Cortex of kidney (tissue), 1 donor: ENCODE results near the gene ENSA.
"Not testable (repeated sequence)": the region's sequence is repeated elsewhere in the genome, so short reads cannot be mapped to it uniquely, and the experiment has no call there.

Experiments used
- DNase-seq: peaks from one replicate; lab custom pipeline; 2025; lab: John Stamatoyannopoulos, UW

ENSA gene

DNA sequence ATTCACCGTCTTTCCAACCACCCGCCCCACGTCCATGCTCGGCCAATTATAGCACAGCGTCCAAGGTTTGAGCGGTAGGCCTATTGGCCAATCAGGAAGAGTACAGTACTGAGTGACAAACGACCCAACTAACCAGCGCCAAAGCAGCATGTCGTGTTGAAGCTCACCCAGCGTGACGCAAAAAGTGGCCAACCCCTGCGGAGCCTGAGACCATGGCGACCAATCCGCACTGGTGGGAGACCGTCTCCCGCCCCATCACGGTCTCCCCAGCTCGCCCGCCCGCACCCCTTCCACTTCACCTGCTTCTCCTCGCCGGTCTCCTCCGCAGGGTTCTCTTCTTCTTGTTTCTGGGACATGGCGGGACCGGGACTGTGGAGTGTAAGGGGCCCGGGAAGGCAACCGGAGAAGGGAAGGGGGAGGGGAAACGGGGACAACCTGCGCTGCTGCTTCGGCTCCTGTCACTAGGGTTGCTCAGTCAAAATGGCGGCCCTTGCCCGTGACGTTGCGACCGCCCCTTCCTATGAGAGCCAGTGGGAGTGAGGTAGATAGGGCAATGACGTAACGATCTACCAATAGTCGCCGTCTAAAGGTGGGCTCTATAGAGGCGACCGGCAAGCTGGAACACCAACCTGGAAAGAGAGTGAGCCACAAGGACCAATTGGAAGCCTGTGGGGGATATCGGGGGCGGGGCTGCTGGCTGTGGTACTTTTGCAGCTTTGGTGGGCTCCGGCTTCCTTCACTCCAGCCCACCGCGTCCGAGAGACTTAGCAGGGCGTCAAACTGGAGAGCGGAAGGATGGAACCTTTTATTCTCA lies at the start of gene ENSA:
ENSA (minus strand) TSS at position 498 of the 814 bp plus-strand sequence; CDS start at position 356, 142 bp downstream.
- peak; percentile 47 for DNase-seq

- no peak for DNase-seq
Observed at GRCh38 chr1:150678988-150679387, 49.6 kb upstream of the ENSA start.

DNA sequence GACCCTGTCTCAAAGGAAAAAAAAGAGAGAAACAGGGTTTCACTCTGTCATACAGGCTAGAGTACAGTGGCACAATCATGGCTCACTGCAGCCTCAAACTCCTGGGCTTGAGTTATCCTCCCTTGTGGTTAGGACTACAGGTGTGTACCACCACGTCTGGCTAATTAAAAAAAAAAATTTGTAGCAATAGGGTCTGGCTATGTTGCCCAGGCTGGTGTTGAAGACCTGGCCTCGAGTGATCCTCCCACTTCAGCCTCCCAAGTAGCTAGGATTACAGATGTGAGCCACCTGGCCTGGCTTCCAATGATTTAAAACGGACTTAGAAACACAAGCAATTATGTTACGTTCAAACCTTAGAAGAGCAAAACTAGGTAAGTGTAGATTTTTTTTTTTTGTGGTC lies 45.5 kb upstream of the ENSA start:
- no peak for DNase-seq

DNA sequence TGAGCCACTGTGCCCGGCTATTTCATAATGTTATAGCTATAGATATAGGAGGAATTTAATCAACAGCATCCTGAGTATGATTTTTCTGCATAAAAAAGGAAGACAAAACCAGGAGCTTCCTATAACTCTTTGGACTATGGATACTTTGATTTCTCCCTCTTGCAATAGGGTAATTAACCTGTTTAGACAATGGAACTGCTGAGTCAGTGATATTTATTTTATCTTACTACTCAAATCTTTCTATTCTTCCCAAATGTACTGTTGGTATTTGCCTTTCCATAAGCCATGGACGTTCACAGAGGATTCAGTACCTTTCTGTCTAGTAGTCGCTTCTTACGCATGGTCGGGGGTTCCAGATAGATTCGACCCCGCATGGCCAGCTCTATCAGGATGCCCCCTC lies 33.9 kb upstream of the ENSA start:
- no peak for DNase-seq

DNA sequence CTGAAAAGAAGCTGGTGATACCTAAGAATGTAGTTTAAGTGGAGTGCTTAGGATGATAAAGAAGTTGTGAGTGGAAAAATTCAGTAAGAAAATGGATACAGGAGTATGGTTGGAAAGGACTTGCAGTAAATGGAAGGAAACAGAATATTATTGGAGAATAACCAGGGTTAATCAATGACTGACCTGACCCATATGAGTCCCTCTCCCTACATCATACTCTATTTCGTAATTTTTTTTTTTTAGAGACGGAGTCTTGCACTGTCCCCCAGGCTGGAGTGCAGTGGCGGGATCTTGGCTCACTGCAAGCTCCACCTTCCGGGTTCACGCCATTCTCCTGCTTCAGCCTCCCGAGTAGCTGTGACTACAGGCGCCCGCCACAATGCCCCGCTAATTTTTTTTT lies 33.4 kb upstream of the ENSA start:
- DNase-seq: no peak

GRCh38 chr1:150661156-150661555 lies 31.7 kb upstream of the ENSA start:
- no peak for DNase-seq

DNA sequence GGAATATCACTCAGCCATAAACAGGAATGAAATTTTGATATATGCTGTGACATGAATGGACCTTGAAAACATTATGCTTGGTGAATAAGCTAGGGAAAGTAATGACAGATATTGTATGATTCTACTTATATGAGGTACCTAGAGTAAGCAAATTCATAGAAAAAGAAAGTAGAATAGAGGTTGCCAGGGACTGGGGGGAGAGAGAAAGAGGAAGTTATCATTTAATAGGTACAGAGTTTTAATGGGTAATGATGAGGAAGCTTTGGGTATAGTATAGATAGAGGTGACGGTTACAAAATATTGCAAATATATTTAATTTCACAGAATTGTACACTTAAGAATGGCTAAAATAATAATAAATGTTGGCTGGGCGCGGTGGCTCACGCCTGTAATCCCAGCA lies 31.2 kb upstream of the ENSA start:
- DNase-seq: no peak

GRCh38 chr1:150657064-150657463 lies 27.7 kb upstream of the ENSA start:
- not testable (repeated sequence) for DNase-seq

DNA sequence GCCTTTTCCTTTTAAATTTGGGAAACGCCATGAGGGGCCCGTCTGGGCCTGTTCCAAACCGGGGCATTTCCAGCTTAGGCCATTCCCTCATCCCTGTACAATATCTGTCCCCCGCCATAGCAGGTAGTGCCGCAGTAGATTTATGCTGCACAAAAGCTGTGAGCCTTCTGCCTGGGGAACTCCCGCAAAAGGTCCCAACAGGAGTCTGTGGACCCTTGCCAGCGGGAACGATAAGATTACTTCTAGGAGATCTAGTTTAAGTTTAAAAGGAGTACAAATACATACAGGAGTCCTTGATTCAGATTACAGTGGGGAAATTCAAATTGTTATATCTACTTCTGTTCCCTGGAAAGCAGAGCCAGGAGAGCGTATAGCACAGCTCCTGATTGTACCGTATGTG lies 25.2 kb upstream of the ENSA start:
- not testable (repeated sequence) for DNase-seq

GRCh38 chr1:150650193-150650592 lies 20.8 kb upstream of the ENSA start:
- DNase-seq: no peak

DNA sequence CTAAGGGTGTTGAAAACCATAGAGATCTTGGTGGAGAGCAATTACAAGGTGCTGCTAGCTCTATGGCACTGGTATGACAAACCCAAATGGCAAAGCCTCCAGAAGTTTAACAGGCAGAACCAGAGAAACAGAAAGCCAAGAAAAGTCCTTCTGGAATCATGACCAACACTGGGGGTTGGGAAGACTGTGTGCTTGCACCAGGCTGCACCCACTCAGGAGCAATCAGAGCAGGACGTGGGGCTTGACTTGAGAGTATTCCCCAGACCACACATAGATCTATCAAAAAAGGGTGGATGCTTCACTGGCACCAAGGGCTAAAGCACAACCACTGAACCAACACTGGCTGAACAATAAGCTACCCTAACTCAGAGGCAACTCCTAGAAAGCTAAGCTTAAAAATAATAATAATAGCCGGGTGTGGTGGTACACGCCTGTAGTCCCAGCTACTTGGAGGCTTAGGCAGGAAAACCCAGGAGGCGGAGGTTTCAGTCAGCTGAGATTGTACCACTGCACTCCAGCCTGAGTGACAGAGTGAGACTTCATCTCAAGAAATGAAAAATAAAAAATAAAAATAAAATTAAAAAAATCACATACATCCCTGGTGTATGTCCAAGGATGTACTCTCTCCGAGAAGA lies 20.1 kb upstream of the ENSA start:
- DNase-seq: no peak

- no peak for DNase-seq
Observed at GRCh38 chr1:150642296-150642695, 12.9 kb upstream of the ENSA start.

GRCh38 chr1:150641126-150641815 lies 11.9 kb upstream of the ENSA start:
- DNase-seq: not testable (repeated sequence)

DNA sequence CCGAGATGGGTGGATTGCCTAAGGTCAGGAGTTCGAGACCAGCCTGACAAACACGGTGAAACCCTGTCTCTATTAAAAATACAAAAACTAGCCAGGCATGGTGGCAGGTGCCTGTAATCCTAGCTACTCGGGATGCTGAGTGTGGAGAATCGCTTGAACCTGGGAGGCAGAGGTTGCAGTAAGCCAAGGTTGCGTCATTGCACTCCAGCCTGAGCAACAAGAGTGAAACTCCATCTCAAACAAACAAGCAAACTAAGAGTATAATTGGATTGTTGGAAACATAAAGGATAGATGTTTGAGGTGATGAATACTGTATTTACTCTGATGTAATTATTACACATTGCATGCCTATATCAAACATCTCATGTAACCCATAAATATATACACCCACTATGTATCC lies 9.0 kb upstream of the ENSA start:
- not testable (repeated sequence) for DNase-seq

GRCh38 chr1:150634839-150635622 lies 5.6 kb upstream of the ENSA start:
- DNase-seq: not testable (repeated sequence)

GRCh38 chr1:150628766-150629114 lies 672 bp downstream of the ENSA start:
- no peak for DNase-seq

- DNase-seq: no peak
Observed at GRCh38 chr1:150627826-150628410, 1.5 kb downstream of the ENSA start.

- no peak for DNase-seq
Observed at GRCh38 chr1:150626150-150626549, 3.3 kb downstream of the ENSA start.

GRCh38 chr1:150624546-150624945 lies 4.9 kb downstream of the ENSA start:
- DNase-seq: not testable (repeated sequence)

DNA sequence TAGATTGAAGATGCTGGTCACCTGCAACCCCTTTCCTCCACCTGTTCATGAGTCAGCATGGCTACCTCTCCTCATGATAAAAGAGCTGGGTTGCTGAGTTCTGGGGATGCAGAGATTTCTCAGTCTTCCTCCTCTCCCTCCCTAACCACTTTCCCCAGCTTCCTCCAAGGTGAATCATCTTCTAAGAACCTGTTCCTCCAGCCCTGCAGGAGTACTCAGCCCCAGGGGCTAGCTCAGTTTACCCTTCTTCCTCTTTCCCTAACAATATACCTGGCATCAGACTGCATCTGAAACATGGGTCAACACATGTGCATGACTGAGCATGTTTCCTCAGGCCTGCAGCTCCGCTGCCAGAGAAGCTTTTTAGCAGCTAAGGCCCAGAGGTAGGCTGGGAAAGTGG lies 5.3 kb downstream of the ENSA start:
- not testable (repeated sequence) for DNase-seq

DNA sequence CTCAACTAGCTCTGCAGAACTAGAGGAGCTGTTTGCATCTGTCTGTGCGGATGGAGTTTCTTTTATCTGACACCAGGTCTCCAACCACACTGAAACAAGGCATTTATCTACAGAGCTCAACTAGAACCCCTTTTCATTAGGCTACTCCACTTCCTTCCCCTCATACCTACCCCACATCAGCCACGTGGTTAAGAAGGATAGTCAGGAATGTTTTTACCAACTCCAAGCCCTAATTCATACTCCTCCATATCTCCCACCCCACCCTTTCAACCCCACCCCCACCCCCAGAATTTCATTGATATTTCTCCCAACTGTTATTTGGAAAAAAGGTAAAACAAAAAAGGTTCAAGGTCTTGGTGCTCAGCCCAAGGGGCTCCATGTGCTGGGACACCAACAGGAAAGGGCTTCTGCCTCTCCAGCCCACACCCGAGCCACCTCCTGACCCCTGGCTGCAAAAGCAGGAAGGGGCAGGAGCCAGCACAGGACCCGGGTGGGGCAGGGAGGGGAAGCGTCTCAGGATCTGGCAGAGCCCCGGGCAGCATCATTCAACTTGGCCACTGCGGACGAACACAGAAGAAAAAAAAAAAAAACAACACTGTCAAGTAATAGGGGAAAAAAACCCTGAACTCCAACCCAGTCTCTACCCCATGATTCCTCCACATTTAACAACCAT lies 7.0 kb downstream of the ENSA start:
- no peak for DNase-seq
